ENCODE data around the gene NPL.

DNA sequence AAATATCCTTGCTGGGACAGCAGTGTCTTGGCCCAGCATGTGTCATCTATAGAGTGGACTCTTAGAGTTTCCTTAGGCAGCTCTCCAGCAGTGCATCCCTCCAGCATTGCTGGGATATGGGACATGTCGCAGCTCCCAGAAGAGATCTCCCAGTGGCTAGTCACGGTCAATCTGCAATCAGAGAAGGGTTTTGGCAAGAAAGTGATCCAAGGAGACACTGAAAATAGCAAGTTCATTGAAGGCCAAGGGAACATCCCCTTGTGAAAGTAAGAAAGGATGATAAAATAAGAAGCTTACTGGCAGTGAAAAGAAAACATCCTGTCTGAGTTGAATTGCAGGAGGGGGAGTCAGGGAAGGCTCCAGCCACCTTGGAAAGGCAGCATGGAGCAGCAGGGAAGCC is 19.3 kb upstream of the NPL start:
- TF ChIP-seq, protein P1, sequence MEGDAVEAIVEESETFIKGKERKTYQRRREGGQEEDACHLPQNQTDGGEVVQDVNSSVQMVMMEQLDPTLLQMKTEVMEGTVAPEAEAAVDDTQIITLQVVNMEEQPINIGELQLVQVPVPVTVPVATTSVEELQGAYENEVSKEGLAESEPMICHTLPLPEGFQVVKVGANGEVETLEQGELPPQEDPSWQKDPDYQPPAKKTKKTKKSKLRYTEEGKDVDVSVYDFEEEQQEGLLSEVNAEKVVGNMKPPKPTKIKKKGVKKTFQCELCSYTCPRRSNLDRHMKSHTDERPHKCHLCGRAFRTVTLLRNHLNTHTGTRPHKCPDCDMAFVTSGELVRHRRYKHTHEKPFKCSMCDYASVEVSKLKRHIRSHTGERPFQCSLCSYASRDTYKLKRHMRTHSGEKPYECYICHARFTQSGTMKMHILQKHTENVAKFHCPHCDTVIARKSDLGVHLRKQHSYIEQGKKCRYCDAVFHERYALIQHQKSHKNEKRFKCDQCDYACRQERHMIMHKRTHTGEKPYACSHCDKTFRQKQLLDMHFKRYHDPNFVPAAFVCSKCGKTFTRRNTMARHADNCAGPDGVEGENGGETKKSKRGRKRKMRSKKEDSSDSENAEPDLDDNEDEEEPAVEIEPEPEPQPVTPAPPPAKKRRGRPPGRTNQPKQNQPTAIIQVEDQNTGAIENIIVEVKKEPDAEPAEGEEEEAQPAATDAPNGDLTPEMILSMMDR (conservative IDR thresholded peaks at IDR 0.05 in 1 of 2, IDR thresholded peaks at IDR 0.05 in 1 of 2; ENCODE audit: low read depth in 1 of 2, low read length in 2 of 2) = no peak
- TF ChIP-seq EZH2 (IDR thresholded peaks at IDR 0.05; ENCODE audit: low read length, missing control alignments) = no peak
